Tibial nerve (tissue), 4 donors: ENCODE measurements around the gene CRKL. TPM values are rescaled to one million over a fixed set of nuclear protein-coding genes. Genes with fewer than 3 reads are reported as not detected.

ENCODE experiments used
- DNase-seq, 2 donors: peaks; one replicate each; pipeline ENCODE4 v3.0.0-alpha.2; 2019; ENCODE audit warnings: low spot score in 2 of 2
- H3K27ac ChIP-seq, 4 donors: fragments of 200-600 bp; sonication (generic) in 3 of 4; one replicate each; pipeline ENCODE4 v1.5.1; 2017 to 2019; ENCODE audit warnings: mild to moderate bottlenecking in 1 of 4
- H3K27me3 ChIP-seq, 2 donors: fragments of 200-600 bp; sonication (generic) in 1 of 2; one replicate each; pipeline versions ENCODE4 v1.5.1 to v1.6.0; 2017 to 2019
- H3K36me3 ChIP-seq, 3 donors: fragments of 200-600 bp; sonication (generic); one replicate each; pipeline ENCODE4 v1.5.1; 2018 to 2019
- H3K4me1 ChIP-seq, 4 donors: fragments of 200-600 bp; sonication (generic) in 3 of 4; one replicate each; pipeline ENCODE4 v1.5.1; 2017 to 2019
- H3K4me3 ChIP-seq, 4 donors: fragments of 200-600 bp; sonication (generic) in 3 of 4; one replicate each; pipeline ENCODE4 v1.5.1; 2017 to 2019; ENCODE audit warnings: mild to moderate bottlenecking in 1 of 4, moderate library complexity in 1 of 4
- H3K9me3 ChIP-seq, 4 donors: fragments of 200-600 bp; sonication (generic) in 3 of 4; one replicate each; pipeline ENCODE4 v1.5.1; 2017 to 2019
- EP300 ChIP-seq, 2 donors: sonication (generic); formaldehyde crosslinking; IDR thresholded peaks; one replicate each; pipeline ENCODE4 v1.6.1; 2017; ENCODE audit warnings: antibody characterized with exemption in 2 of 2, mild to moderate bottlenecking in 1 of 2
- POLR2A ChIP-seq, 2 donors: fragments of 450-650 bp; IDR thresholded peaks; one replicate each; pipeline ENCODE4 v1.6.1; 2017; ENCODE audit warnings: antibody characterized with exemption in 2 of 2, mild to moderate bottlenecking in 2 of 2, moderate library complexity in 2 of 2
- WGBS, 2 donors: methylation state at CpG; one replicate each; pipeline ENCODE4 v1.1.5; 2018; 5-methylcytosine and 5-hydroxymethylcytosine counted together
- total RNA-seq, 4 donors: library from RNA; depleted of rRNA; stranded (reverse); fragments of >200 nt; gene quantifications; one replicate each; pipeline ENCODE4 v1.1.0, GENCODE V29; 2016
- TF ChIP-seq, protein P1 (sequence below), 5 experiments: fragments of 200-600 bp in 3 of 5; fragments of 450-650 bp in 2 of 5; sonication (generic) in 3 of 5; IDR thresholded peaks; one replicate each; pipeline ENCODE4 v1.5.1; 2016 to 2019; ENCODE audit warnings: antibody characterized with exemption in 5 of 5, mild to moderate bottlenecking in 3 of 5, moderate library complexity in 2 of 5

The CRKL gene
- total RNA-seq, 4 donors from 2014 or later, result 44.7 to 59.0 (median 51.5) TPM

DNA sequence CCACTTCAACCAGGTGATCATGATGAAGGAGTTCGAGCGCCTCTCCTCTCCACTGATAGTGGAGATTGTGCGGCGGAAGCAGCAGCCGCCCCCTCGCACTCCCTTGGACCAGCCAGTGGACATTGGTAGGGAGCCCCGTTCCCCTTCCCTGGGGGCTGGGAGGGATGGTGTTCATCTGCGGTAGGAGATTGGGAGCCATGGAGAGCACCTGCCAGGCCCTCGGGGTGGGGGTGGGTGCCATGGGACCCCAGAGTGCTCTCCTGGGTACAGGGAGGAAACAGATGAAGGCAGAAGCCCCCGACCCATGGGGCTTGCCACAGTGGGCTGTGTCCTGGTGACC lies 77.7 kb downstream of the CRKL start:
- Histone ChIP-seq H3K4me1 (peaks cover 0 to 11% (median 3%) of the 10 kb centered on the region in 4 donors), H3K27me3 (no peaks in the 10 kb centered on the region), H3K36me3 (peaks cover 3 to 100% (median 7%) of the 10 kb centered on the region in 3 donors), H3K9me3 (no peaks in the 10 kb centered on the region), H3K27ac (no peak overlapping the region), H3K4me3 (no peak overlapping the region)
- TF ChIP-seq POLR2A (IDR thresholded peaks at IDR 0.05) (no peak), EP300 (IDR thresholded peaks at IDR 0.05) (no peak)
- TF ChIP-seq, protein P1, sequence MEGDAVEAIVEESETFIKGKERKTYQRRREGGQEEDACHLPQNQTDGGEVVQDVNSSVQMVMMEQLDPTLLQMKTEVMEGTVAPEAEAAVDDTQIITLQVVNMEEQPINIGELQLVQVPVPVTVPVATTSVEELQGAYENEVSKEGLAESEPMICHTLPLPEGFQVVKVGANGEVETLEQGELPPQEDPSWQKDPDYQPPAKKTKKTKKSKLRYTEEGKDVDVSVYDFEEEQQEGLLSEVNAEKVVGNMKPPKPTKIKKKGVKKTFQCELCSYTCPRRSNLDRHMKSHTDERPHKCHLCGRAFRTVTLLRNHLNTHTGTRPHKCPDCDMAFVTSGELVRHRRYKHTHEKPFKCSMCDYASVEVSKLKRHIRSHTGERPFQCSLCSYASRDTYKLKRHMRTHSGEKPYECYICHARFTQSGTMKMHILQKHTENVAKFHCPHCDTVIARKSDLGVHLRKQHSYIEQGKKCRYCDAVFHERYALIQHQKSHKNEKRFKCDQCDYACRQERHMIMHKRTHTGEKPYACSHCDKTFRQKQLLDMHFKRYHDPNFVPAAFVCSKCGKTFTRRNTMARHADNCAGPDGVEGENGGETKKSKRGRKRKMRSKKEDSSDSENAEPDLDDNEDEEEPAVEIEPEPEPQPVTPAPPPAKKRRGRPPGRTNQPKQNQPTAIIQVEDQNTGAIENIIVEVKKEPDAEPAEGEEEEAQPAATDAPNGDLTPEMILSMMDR (IDR thresholded peaks at IDR 0.05), result no peak
- WGBS, 2 donors, result 87 to 91% methylated on average over 8 to 10 of the region's 10 CpGs
- no peak for DNase-seq

DNA sequence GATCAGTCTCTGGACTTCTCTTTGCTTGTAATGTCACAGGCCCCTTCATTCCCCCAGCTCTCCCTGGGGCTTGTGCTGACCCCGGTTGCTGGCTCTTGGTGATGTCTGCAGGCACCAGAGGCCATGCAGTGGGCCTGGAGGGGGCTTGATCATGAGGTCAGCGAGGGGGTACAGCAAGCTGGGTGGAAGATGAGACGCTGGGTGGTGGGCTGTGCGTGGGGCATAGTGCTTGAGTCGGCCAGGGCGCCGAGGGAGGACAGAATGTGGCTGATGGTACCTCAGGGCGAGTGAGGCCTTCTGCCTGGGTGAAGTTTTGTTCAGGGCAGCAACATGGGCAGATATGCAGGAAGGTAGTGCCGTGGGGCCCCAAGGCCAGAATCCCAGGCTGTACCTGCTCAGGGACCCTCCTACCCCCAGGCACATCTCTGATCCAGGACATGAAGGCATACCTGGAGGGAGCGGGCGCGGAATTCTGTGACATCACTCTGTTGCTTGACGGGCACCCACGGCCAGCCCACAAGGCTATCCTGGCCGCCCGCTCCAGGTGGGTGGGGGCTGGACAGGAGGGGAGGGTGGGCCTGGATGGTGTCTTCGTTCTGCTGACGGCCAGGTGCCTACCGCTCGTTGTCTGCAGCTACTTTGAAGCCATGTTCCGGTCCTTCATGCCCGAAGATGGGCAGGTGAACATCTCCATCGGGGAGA lies 78.3 kb downstream of the CRKL start:
- H3K27me3 ChIP-seq, result no peaks in the 10 kb centered on the region
- H3K36me3 ChIP-seq, result peaks cover 3 to 100% (median 12%) of the 10 kb centered on the region in 3 donors
- 87% methylated on average over 15 to 23 of the region's 23 CpGs for WGBS, 2 donors
- H3K9me3 ChIP-seq, result no peaks in the 10 kb centered on the region
- TF ChIP-seq, protein P1 (IDR thresholded peaks at IDR 0.05), result no peak
- TF ChIP-seq EP300 (IDR thresholded peaks at IDR 0.05) (no peak), POLR2A (IDR thresholded peaks at IDR 0.05) (no peak)
- no peak for DNase-seq
- H3K4me3 ChIP-seq, result no peak overlapping the region
- peaks cover 0 to 17% (median 9%) of the 10 kb centered on the region in 4 donors for H3K4me1 ChIP-seq
- H3K27ac ChIP-seq, result no peak overlapping the region

DNA sequence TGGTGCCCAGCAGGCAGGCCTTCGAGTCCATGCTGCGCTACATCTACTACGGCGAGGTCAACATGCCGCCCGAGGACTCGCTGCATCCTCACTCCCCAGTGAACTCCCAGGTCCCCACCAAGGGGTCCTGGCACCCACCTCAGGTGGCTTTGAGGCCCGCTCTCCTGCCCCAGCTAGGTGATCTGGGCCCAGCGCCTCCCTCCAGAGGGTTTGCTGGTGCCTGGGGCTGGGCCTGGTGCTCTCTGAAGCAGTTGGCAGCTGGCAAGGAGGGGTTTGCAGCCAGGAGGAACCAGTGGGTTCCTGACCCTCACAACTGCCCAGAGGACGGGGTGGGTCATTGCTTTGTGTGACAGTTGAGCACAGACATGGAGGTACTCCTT lies 78.8 kb downstream of the CRKL start:
- Histone ChIP-seq H3K27me3 (no peaks in the 10 kb centered on the region), H3K27ac (no peak overlapping the region), H3K4me1 (peaks cover 0 to 22% (median 15%) of the 10 kb centered on the region in 4 donors), H3K4me3 (no peak overlapping the region), H3K36me3 (peaks cover 3 to 97% (median 12%) of the 10 kb centered on the region in 3 donors), H3K9me3 (no peaks in the 10 kb centered on the region)
- TF ChIP-seq, protein P1 (IDR thresholded peaks at IDR 0.05), result no peak
- TF ChIP-seq POLR2A (IDR thresholded peaks at IDR 0.05), result no peak
- TF ChIP-seq EP300 (IDR thresholded peaks at IDR 0.05), result no peak
- WGBS, 2 donors, result 83 to 92% methylated on average over 7 to 10 of the region's 10 CpGs
- no peak for DNase-seq

DNA sequence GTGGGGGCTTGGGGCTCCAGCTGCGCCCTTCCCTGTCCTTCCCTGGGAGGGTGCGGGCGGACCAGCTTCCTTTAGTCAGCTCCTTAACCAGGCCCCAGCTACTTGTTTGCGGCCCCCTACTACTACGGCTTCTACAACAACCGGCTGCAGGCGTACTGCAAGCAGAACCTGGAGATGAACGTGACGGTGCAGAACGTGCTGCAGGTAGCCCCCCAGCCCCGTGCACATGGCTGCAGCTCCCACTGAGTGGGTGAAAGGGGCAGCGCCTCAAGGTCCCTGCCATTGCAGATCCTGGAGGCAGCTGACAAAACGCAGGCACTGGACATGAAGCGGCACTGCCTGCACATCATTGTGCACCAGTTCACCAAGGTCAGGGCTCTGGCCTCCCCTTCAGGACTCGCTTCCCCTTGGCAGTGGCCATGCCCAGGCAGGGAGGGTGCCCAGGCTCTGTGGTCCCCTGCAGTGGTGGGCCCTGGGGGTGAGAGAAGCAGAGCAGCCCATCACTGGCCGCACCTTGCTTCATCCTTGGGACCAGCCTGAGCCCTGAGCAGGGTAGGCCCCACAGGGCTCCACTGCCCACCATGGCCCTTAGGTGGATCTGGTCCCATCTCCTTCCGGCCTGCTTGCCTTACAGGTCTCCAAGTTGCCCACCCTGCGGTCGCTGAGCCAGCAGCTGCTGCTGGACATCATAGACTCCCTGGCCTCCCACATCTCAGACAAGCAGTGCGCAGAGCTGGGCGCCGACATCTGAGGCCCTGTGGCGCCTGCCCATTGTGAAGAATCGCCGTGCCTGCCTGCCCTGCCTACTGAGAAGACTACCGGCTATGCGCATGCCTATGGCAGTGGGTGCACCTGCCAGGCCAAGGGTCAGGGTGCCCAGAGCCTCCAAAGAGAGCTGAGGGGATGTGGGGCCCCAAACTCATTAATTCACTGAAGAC lies 79.7 kb downstream of the CRKL start:
- no peak overlapping the region for H3K27ac ChIP-seq
- WGBS, 2 donors, result 79 to 83% methylated on average over 9 to 21 of the region's 27 CpGs
- no peak for DNase-seq

More for the DNA sequence above, 79.7 kb downstream of the CRKL start:
- Histone ChIP-seq H3K9me3 (no peaks in the 10 kb centered on the region), H3K4me1 (peaks cover 0 to 24% (median 16%) of the 10 kb centered on the region in 4 donors), H3K36me3 (peaks cover 3 to 88% (median 9%) of the 10 kb centered on the region in 3 donors), H3K4me3 (no peak overlapping the region), H3K27me3 (no peaks in the 10 kb centered on the region)
- TF ChIP-seq, protein P1 (IDR thresholded peaks at IDR 0.05), result no peak
- TF ChIP-seq EP300 (IDR thresholded peaks at IDR 0.05), result no peak
- no peak for TF ChIP-seq POLR2A (IDR thresholded peaks at IDR 0.05)
